Gastroesophageal sphincter (tissue), 3 donors: Measurements from ENCODE around the gene AGBL5.

Source experiments
- POLR2A ChIP-seq, 2 donors: fragments of 450-650 bp; IDR thresholded peaks; one replicate each; pipeline ENCODE4 v1.6.1; 2017; ENCODE audit warnings: antibody characterized with exemption in 2 of 2, mild to moderate bottlenecking in 2 of 2, moderate library complexity in 1 of 2
- POLR2AphosphoS5 ChIP-seq: sonication (generic); formaldehyde crosslinking; IDR thresholded peaks from one replicate; pipeline ENCODE4 v1.6.1; 2017; ENCODE audit warnings: antibody characterized with exemption
- TF ChIP-seq, protein P1 (sequence below), 4 experiments: fragments of 200-600 bp in 2 of 4; fragments of 450-650 bp in 2 of 4; sonication (generic) in 1 of 4; IDR thresholded peaks; one replicate each; pipeline ENCODE4 v1.5.1; 2017 to 2019; ENCODE audit warnings: antibody characterized with exemption in 4 of 4, mild to moderate bottlenecking in 2 of 4, moderate library complexity in 2 of 4

DNA sequence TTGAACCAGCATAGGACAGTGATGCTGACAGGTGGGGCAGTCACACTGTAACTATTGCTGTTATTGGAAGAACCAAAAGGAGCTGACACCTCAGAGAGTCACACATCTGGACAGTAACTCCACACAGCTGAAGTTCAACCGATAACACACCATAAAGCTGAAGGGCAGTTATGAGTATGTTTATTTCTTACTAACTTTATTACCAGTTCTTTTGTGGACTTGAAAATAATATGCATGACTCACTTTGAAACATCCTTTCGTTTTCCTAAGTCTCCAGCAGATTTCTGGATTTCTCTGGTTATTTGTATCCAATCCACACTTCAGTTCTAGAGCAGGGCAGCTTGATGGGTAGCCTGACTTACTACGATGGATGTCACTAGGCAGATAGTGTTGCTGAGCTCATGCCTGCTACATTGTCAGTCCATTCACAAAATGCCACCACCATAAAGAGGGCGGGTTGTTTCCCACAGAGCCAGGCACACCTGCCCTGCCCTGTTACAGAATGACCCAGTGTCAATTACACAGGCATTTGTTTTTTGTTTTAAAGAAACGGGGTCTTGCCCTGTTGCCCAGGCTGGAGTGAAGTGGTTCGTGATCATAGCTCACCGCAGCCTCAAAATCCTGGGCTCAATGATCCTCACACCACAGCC is 8.4 kb upstream of the AGBL5 start:
- no peak for TF ChIP-seq POLR2A (IDR thresholded peaks at IDR 0.05)
- no peak for TF ChIP-seq POLR2AphosphoS5
- TF ChIP-seq, protein P1, sequence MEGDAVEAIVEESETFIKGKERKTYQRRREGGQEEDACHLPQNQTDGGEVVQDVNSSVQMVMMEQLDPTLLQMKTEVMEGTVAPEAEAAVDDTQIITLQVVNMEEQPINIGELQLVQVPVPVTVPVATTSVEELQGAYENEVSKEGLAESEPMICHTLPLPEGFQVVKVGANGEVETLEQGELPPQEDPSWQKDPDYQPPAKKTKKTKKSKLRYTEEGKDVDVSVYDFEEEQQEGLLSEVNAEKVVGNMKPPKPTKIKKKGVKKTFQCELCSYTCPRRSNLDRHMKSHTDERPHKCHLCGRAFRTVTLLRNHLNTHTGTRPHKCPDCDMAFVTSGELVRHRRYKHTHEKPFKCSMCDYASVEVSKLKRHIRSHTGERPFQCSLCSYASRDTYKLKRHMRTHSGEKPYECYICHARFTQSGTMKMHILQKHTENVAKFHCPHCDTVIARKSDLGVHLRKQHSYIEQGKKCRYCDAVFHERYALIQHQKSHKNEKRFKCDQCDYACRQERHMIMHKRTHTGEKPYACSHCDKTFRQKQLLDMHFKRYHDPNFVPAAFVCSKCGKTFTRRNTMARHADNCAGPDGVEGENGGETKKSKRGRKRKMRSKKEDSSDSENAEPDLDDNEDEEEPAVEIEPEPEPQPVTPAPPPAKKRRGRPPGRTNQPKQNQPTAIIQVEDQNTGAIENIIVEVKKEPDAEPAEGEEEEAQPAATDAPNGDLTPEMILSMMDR (IDR thresholded peaks at IDR 0.05), result no peak
